K562 (cell line): Measurements from ENCODE around the gene NBEAL2. TPM values are rescaled to one million over a fixed set of nuclear protein-coding genes. Genes with fewer than 3 reads are reported as not detected.
A peak's percentile ranks its signal among the peaks of the same experiment; 100 is the strongest.

Experiments used
- ARHGAP35 ChIP-seq: fragments of 450-650 bp; IDR thresholded peaks from 2 replicates; pipeline ENCODE4 v1.6.1; 2018; ENCODE audit not compliant: partially characterized antibody
- ATF1 ChIP-seq, 2 experiments: fragments of 450-650 bp in 1 of 2; IDR thresholded peaks; 2 replicates each; pipeline ENCODE4 v1.6.1; 2016; ENCODE audit warnings: missing compliant biosample characterization in 1 of 2, missing genetic modification characterization in 1 of 2
- CBX2 ChIP-seq: fragments of 200-600 bp; sonication (generic); IDR thresholded peaks from one replicate; pipeline ENCODE4 v1.6.1; 2012; ENCODE audit warnings: mild to moderate bottlenecking, low read length, inconsistent platforms; ENCODE audit not compliant: insufficient read depth, poor library complexity, severe bottlenecking
- CEBPB ChIP-seq: fragments of 450-650 bp; IDR thresholded peaks from 2 replicates; pipeline ENCODE4 v1.6.1; 2016; ENCODE audit warnings: missing genetic modification characterization, missing compliant biosample characterization
- CREB1 ChIP-seq, 2 experiments: sonication (generic) in 1 of 2; formaldehyde crosslinking in 1 of 2; IDR thresholded peaks; 2 replicates each; pipeline versions ENCODE4 v1.6.1 to v1.8.0; 2012 to 2022; ENCODE audit warnings: inconsistent platforms in 1 of 2, mild to moderate bottlenecking in 1 of 2, missing genetic modification reagents in 1 of 2, moderate library complexity in 1 of 2
- CREB3L1 ChIP-seq: fragments of 450-650 bp; IDR thresholded peaks from 2 replicates; pipeline ENCODE4 v1.6.1; 2014; ENCODE audit warnings: low read depth, mild to moderate bottlenecking, moderate library complexity, borderline replicate concordance
- ELK1 ChIP-seq: sonication (generic); formaldehyde crosslinking; IDR thresholded peaks from 2 replicates; pipeline ENCODE4 v1.8.1; 2022; ENCODE audit warnings: missing genetic modification reagents
- FOSL1 ChIP-seq: fragments of 200-800 bp; sonication (Bioruptor generic); conservative IDR thresholded peaks from 2 replicates; pipeline ENCODE4 v1.6.1; 2016; ENCODE audit warnings: missing genetic modification characterization, missing compliant biosample characterization
- GABPB2 ChIP-seq: fragments of 250-450 bp; sonication (Bioruptor Pico); conservative IDR thresholded peaks from 2 replicates; pipeline ENCODE4 v1.5.1; 2021; ENCODE audit warnings: mild to moderate bottlenecking
- ID3 ChIP-seq, 2 experiments: fragments of 250-450 bp in 1 of 2; fragments of 450-650 bp in 1 of 2; sonication (Bioruptor Pico) in 1 of 2; IDR thresholded peaks; 2 replicates each; pipeline versions ENCODE4 v1.6.1 to v1.8.0; 2016 to 2021; ENCODE audit warnings: mild to moderate bottlenecking in 2 of 2, moderate library complexity in 2 of 2, missing compliant biosample characterization in 1 of 2, missing genetic modification characterization in 1 of 2
- IRF2 ChIP-seq: sonication (generic); formaldehyde crosslinking; IDR thresholded peaks from 2 replicates; pipeline ENCODE4 v1.8.1; 2022; ENCODE audit warnings: mild to moderate bottlenecking, missing genetic modification reagents
- NKRF ChIP-seq: fragments of 450-650 bp; IDR thresholded peaks from 2 replicates; pipeline ENCODE4 v1.6.1; 2016; ENCODE audit warnings: borderline replicate concordance
- PCBP1 ChIP-seq: fragments of 200-400 bp; formaldehyde crosslinking; IDR thresholded peaks from 2 replicates; pipeline ENCODE4 v1.6.1; 2018; ENCODE audit warnings: mild to moderate bottlenecking, low read depth, low read length; ENCODE audit not compliant: poor library complexity, severe bottlenecking
- PHTF2 ChIP-seq: fragments of 250-450 bp; sonication (Bioruptor Pico); IDR thresholded peaks from 2 replicates; pipeline ENCODE4 v1.5.0; 2021; ENCODE audit warnings: mild to moderate bottlenecking
- RBM14 ChIP-seq: fragments of 200-400 bp; formaldehyde crosslinking; IDR thresholded peaks from 2 replicates; pipeline ENCODE4 v1.6.1; 2018; ENCODE audit warnings: low read depth, mild to moderate bottlenecking, low read length, moderate library complexity, borderline replicate concordance; ENCODE audit not compliant: insufficient read depth
- RHOXF2B ChIP-seq: fragments of 250-450 bp; sonication (Bioruptor Pico); conservative IDR thresholded peaks from 2 replicates; pipeline ENCODE4 v1.5.1; 2021
- TBP ChIP-seq: optimal IDR thresholded peaks from 2 replicates; pipeline ENCODE3; 2011; ENCODE audit warnings: low read depth, low read length, improper control_type of control experiment
- ZBTB8A ChIP-seq: fragments of 450-650 bp; IDR thresholded peaks from 2 replicates; pipeline ENCODE4 v1.6.1; 2018; ENCODE audit warnings: mild to moderate bottlenecking, moderate library complexity; ENCODE audit not compliant: partially characterized antibody
- ZNF134 ChIP-seq: fragments of 250-450 bp; sonication (Bioruptor Pico); conservative IDR thresholded peaks from 2 replicates; pipeline ENCODE4 v1.4.0; 2020
- ZNF23 ChIP-seq: fragments of 250-450 bp; sonication (Bioruptor Pico); IDR thresholded peaks from 2 replicates; pipeline ENCODE4 v1.4.0; 2020; ENCODE audit warnings: mild to moderate bottlenecking
- ZNF324 ChIP-seq: fragments of 250-450 bp; sonication (Bioruptor Pico); IDR thresholded peaks from 2 replicates; pipeline ENCODE4 v1.4.0; 2020; ENCODE audit warnings: mild to moderate bottlenecking
- ZSCAN29 ChIP-seq: fragments of 450-650 bp; IDR thresholded peaks from 2 replicates; pipeline ENCODE4 v1.6.1; 2017
- polyA plus RNA-seq, 8 experiments: library from polyadenylated mRNA; depleted of rRNA in 4 of 8; stranded (reverse) in 5 of 8; unstranded in 3 of 8; fragments of >200 nt; fragmentation: Nextera tagmentation in 2 of 8; fragmentation: Illumina TruSeq in 1 of 8; extraction: Ambion mirVana in 2 of 8; extraction: Trizol in 1 of 8; gene quantifications; 2 replicates each; pipeline versions ENCODE4 v1.2.1 to v1.2.3, GENCODE V29; 2011 to 2014; ENCODE audit warnings: inconsistent platforms in 1 of 8, missing spikeins in 1 of 8
- total RNA-seq, 7 experiments: library from RNA; depleted of rRNA in 6 of 7; stranded (reverse); fragments of >200 nt in 6 of 7; fragmentation: Illumina TruSeq in 2 of 7; extraction: Trizol in 2 of 7; gene quantifications; 2 replicates each; pipeline versions ENCODE4 v1.2.1 to v1.2.3, GENCODE V29; 2011 to 2021; ENCODE audit warnings: low replicate concordance in 1 of 7

The NBEAL2 gene
- total and polyA plus RNA-seq, 9 of the 15 experiments (the other 6 are each of a cell fraction or from before 2014, with no cell fraction given), result 0.06 to 114 (median 29.6) TPM

GRCh38 chr3:46976326-46977190 lies 2.9 kb upstream of the NBEAL2 start, which contains the start of gene CCDC12 (continued):
- TF ChIP-seq ARHGAP35, result no peak
- TF ChIP-seq GABPB2, result 0 out of 2 replicates have a peak, but pooled peaks have one; percentile 32
- TF ChIP-seq PHTF2 (CRISPR knock-in tag), result no peak
- no peak for TF ChIP-seq ATF1 (CRISPR knock-in tag; IDR thresholded peaks at IDR 0.05)
- peak; percentile 40; the same call in 1 of the 2 replicates for TF ChIP-seq ATF1 (tag; IDR thresholded peaks at IDR 0.05)
- TF ChIP-seq TBP, result peak; percentile 90
- peak; percentile 82 for TF ChIP-seq ZSCAN29
- no peak for TF ChIP-seq ZBTB8A
- peak; percentile 54; the same call in 1 of the 2 replicates for TF ChIP-seq ZNF324 (CRISPR knock-in tag)
- no peak for TF ChIP-seq ZNF23 (CRISPR knock-in tag)
- no peak for TF ChIP-seq CEBPB (tag)
- no peak for TF ChIP-seq ID3 (CRISPR knock-in tag; IDR thresholded peaks at IDR 0.05)
- TF ChIP-seq ID3 (tag; IDR thresholded peaks at IDR 0.05), result peak; percentile 51; the same call in 1 of the 2 replicates
- TF ChIP-seq RHOXF2B (CRISPR knock-in tag), result peak; percentile 35; the same call in 1 of the 2 replicates
- no peak for TF ChIP-seq IRF2 (CRISPR knock-in tag)
- peak; percentile 43; the same call in 1 of the 2 replicates for TF ChIP-seq ZNF134
- peak; percentile 84; the same call in 1 of the 2 replicates for TF ChIP-seq CREB3L1
- no peak for TF ChIP-seq RBM14
- no peak for TF ChIP-seq ELK1 (CRISPR knock-in tag)
- TF ChIP-seq CBX2, result no peak
- peak; percentile 92 for TF ChIP-seq FOSL1
- TF ChIP-seq NKRF, result peak; percentile 90
- no peak for TF ChIP-seq PCBP1
- TF ChIP-seq CREB1 (IDR thresholded peaks at IDR 0.05), result 0 out of 2 replicates have a peak, but pooled peaks have one; percentile 52
- TF ChIP-seq CREB1 (CRISPR knock-in tag; IDR thresholded peaks at IDR 0.05), result peak; percentile 72; the same call in 1 of the 2 replicates
